Astrocyte (in vitro differentiated cells and primary cell): Measurements from ENCODE around the gene KCNQ1OT1. TPM values are rescaled to one million over a fixed set of nuclear protein-coding genes. Genes with fewer than 3 reads are reported as not detected.

Experiments used
- DNase-seq: peaks from one replicate; pipeline ENCODE4 v3.0.0-alpha.2; 2010; ENCODE audit warnings: low read depth
- FAIRE-seq: peaks from 2 replicates; lab custom pipeline; 2011; peaks lifted over from hg19 to GRCh38; lab: Jason Lieb, UNC
- H2AFZ ChIP-seq: 2 replicates; pipeline ENCODE4 v1.6.0; 2012; ENCODE audit warnings: low read depth, low read length, inconsistent platforms
- H3K27ac ChIP-seq: 2 replicates; pipeline ENCODE4 v1.5.1; 2011; ENCODE audit warnings: low read depth, low read length, inconsistent platforms
- H3K27me3 ChIP-seq: 2 replicates; pipeline ENCODE4 v1.6.0; 2011; ENCODE audit warnings: low read length, inconsistent platforms; ENCODE audit not compliant: insufficient read depth
- H3K36me3 ChIP-seq: 2 replicates; pipeline ENCODE4 v1.5.1; 2011; ENCODE audit warnings: low read length, inconsistent platforms; ENCODE audit not compliant: insufficient read depth
- H3K4me1 ChIP-seq: 2 replicates; pipeline ENCODE4 v1.5.1; 2011; ENCODE audit warnings: low read length, inconsistent platforms; ENCODE audit not compliant: insufficient read depth
- H3K4me2 ChIP-seq: 2 replicates; pipeline ENCODE4 v1.6.0; 2012; ENCODE audit warnings: low read length, inconsistent platforms
- H3K4me3 ChIP-seq: 2 replicates; pipeline ENCODE4 v1.5.1; 2011; ENCODE audit warnings: low read depth, mild to moderate bottlenecking, low read length, inconsistent platforms; ENCODE audit not compliant: insufficient read depth
- H3K79me2 ChIP-seq: 2 replicates; pipeline ENCODE4 v1.6.0; 2012; ENCODE audit warnings: mild to moderate bottlenecking, low read length, inconsistent platforms; ENCODE audit not compliant: insufficient read depth
- H3K9ac ChIP-seq: 2 replicates; pipeline ENCODE4 v1.6.0; 2012; ENCODE audit warnings: mild to moderate bottlenecking, low read length, inconsistent platforms
- H3K9me3 ChIP-seq: 2 replicates; pipeline ENCODE4 v1.5.1; 2012; ENCODE audit warnings: low read depth, mild to moderate bottlenecking, low read length, inconsistent platforms; ENCODE audit not compliant: insufficient read depth
- H4K20me1 ChIP-seq: 2 replicates; pipeline ENCODE4 v1.6.0; 2012; ENCODE audit warnings: low read length, inconsistent platforms; ENCODE audit not compliant: insufficient read depth
- H3K27ac Mint-ChIP-seq: one replicate; pipeline ENCODE4 v1.8.0; 2021; ENCODE audit warnings: mild to moderate bottlenecking, mixed read lengths; ENCODE audit not compliant: unreplicated experiment
- H3K27me3 Mint-ChIP-seq: one replicate; pipeline ENCODE4 v1.8.0; 2021; ENCODE audit warnings: low read depth, mixed read lengths; ENCODE audit not compliant: unreplicated experiment
- H3K36me3 Mint-ChIP-seq: one replicate; pipeline ENCODE4 v1.8.0; 2021; ENCODE audit warnings: low read depth, mixed read lengths; ENCODE audit not compliant: unreplicated experiment
- H3K4me1 Mint-ChIP-seq: one replicate; pipeline ENCODE4 v1.8.0; 2021; ENCODE audit warnings: low read depth, mixed read lengths; ENCODE audit not compliant: unreplicated experiment
- H3K4me3 Mint-ChIP-seq: one replicate; pipeline ENCODE4 v1.8.0; 2021; ENCODE audit warnings: mild to moderate bottlenecking, moderate library complexity, mixed read lengths; ENCODE audit not compliant: unreplicated experiment
- H3K9me3 Mint-ChIP-seq: one replicate; pipeline ENCODE4 v1.8.0; 2021; ENCODE audit warnings: mild to moderate bottlenecking, mixed read lengths; ENCODE audit not compliant: unreplicated experiment
- EZH2 ChIP-seq: IDR thresholded peaks from 2 replicates; pipeline ENCODE4 v1.6.1; 2012; ENCODE audit warnings: mild to moderate bottlenecking, low read length, inconsistent platforms; ENCODE audit not compliant: insufficient read depth
- total RNA-seq: library from RNA; stranded (reverse); gene quantifications from 2 replicates; pipeline ENCODE4 v1.2.1, GENCODE V29; 2021
- TF ChIP-seq, protein P1 (sequence below): IDR thresholded peaks from 2 replicates; pipeline ENCODE4 v1.5.1; 2011; ENCODE audit warnings: low read depth, mild to moderate bottlenecking, inconsistent platforms, low read length, moderate library complexity; ENCODE audit not compliant: insufficient read depth

The KCNQ1OT1 gene
- total RNA-seq, 1 donor from 2014 or later, result 2.5 TPM

DNA sequence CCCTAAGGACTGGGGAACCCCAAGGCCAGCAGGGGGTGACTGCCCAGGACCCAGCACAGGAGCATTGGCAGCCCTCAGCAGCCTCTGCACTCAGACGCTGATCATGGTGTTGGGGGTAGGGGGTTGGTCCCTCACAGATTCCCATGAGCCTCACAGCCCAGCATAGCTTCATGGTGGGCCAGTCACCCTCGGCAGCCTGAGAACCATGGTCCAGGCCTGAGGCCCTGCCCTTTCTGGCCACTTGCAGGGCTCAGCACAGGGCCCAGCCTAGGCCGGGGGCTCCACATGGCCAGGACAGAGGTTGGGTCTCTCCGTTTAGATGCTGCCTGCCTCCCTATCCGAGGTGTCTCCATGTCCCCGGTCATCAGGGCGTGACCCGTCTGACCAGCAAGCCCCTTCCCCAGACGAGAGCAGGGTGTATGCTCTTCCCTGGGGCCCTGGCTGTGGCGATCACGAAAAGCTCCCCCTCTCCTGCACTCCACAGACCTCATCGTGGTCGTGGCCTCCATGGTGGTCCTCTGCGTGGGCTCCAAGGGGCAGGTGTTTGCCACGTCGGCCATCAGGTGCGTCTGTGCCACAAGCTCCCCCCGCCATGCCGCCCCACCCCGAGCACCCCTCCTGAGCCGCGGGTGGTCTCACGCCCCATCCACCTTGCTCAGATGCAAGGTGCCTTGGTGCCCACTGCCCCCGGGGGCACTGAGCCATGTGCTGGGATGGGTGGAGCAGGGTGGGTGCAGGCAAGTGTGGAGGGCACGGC, 128.8 kb downstream of the KCNQ1OT1 start:
- Histone ChIP-seq H3K36me3 (no peaks in the 10 kb centered on the region), H3K27ac (no peak overlapping the region), H3K27me3 (no peaks in the 10 kb centered on the region), H3K4me3 (no peak overlapping the region), H3K4me1 (no peaks in the 10 kb centered on the region), H3K9ac (no peak overlapping the region), H3K4me2 (no peak overlapping the region), H3K79me2 (no peaks in the 10 kb centered on the region), H2AFZ (no peak overlapping the region), H3K9me3 (no peaks in the 10 kb centered on the region), H4K20me1 (no peaks in the 10 kb centered on the region)
- Mint-ChIP-seq H3K27me3 (peaks cover 26% of the 10 kb centered on the region), H3K27ac (no peak overlapping the region), H3K4me1 (no peaks in the 10 kb centered on the region), H3K36me3 (no peaks in the 10 kb centered on the region), H3K9me3 (no peaks in the 10 kb centered on the region), H3K4me3 (no peak overlapping the region)
- FAIRE-seq (no peak), DNase-seq (no peak)
- TF ChIP-seq, protein P1, sequence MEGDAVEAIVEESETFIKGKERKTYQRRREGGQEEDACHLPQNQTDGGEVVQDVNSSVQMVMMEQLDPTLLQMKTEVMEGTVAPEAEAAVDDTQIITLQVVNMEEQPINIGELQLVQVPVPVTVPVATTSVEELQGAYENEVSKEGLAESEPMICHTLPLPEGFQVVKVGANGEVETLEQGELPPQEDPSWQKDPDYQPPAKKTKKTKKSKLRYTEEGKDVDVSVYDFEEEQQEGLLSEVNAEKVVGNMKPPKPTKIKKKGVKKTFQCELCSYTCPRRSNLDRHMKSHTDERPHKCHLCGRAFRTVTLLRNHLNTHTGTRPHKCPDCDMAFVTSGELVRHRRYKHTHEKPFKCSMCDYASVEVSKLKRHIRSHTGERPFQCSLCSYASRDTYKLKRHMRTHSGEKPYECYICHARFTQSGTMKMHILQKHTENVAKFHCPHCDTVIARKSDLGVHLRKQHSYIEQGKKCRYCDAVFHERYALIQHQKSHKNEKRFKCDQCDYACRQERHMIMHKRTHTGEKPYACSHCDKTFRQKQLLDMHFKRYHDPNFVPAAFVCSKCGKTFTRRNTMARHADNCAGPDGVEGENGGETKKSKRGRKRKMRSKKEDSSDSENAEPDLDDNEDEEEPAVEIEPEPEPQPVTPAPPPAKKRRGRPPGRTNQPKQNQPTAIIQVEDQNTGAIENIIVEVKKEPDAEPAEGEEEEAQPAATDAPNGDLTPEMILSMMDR, result no peak
- no peak for TF ChIP-seq EZH2

DNA sequence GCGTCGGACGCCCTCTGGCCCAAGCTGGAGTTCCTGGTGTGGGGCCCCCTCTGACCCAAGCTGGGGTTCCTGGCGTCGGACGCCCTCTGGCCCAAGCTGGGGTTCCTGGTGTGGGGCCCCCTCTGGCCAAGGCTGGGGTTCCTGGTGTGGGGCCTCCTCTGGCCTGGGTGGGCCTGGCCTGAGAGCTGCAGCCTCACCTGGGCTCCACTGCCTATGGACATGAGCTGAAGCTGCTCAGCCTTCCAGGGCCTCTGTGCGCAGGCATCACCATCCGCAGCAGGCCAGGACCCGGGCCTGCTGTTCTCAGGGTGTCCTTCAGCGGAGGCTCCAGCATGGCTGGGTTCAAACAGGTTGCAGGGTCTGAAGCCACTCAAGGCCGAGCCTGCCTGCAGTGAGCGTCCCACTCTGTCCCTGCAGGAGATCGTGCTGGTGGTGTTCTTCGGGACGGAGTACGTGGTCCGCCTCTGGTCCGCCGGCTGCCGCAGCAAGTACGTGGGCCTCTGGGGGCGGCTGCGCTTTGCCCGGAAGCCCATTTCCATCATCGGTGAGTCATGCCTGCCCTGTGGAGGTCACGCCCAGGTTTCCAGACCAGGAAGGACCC, 129.5 kb downstream of the KCNQ1OT1 start:
- Mint-ChIP-seq H3K27ac (no peak overlapping the region), H3K36me3 (no peaks in the 10 kb centered on the region), H3K9me3 (no peaks in the 10 kb centered on the region), H3K27me3 (peaks cover 28% of the 10 kb centered on the region), H3K4me1 (no peaks in the 10 kb centered on the region), H3K4me3 (no peak overlapping the region)
- no peaks in the 10 kb centered on the region for H3K4me1 ChIP-seq
- no peak for TF ChIP-seq EZH2
- TF ChIP-seq, protein P1, result no peak
- DNase-seq, result no peak
- H3K27ac ChIP-seq, result no peak overlapping the region
- no peaks in the 10 kb centered on the region for H3K9me3 ChIP-seq
- H2AFZ ChIP-seq, result no peak overlapping the region
- H3K4me2 ChIP-seq, result no peak overlapping the region
- FAIRE-seq, result no peak
- H3K4me3 ChIP-seq, result no peak overlapping the region
- no peaks in the 10 kb centered on the region for H3K27me3 ChIP-seq
- H3K9ac ChIP-seq, result no peak overlapping the region
- H3K36me3 ChIP-seq, result no peaks in the 10 kb centered on the region
- H4K20me1 ChIP-seq, result no peaks in the 10 kb centered on the region
- H3K79me2 ChIP-seq, result no peaks in the 10 kb centered on the region

DNA sequence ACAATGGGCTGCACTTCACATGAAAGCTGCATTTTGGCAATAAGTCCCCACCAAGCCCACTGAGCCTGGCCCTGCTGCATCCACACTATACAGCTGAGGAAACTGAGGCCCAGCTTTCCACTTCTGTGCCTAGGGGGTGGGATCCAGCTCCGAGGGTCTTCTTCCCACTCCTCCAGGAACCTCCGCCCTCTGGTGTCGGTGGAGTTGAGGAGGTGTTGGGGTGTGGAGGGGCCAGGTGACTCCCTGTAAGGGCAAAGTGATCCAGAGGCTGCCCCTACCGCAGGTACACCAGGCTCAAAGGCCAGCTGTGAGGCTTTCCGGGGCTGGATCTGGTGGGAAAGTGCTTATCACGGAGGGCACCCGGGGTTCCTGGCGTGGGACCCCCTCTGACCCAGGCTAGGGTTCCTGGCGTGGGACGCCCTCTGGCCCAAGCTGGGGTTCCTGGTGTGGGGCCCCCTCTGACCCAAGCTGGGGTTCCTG, 130.0 kb downstream of the KCNQ1OT1 start:
- Histone ChIP-seq H3K27ac (no peak overlapping the region), H3K4me1 (no peaks in the 10 kb centered on the region), H3K36me3 (no peaks in the 10 kb centered on the region), H3K9ac (no peak overlapping the region), H4K20me1 (no peaks in the 10 kb centered on the region), H3K4me3 (no peak overlapping the region), H3K9me3 (no peaks in the 10 kb centered on the region), H3K79me2 (no peaks in the 10 kb centered on the region), H3K4me2 (no peak overlapping the region), H2AFZ (no peak overlapping the region), H3K27me3 (no peaks in the 10 kb centered on the region)
- H3K4me3 Mint-ChIP-seq, result no peak overlapping the region
- no peaks in the 10 kb centered on the region for H3K4me1 Mint-ChIP-seq
- FAIRE-seq (no peak), DNase-seq (no peak)
- H3K27me3 Mint-ChIP-seq, result peaks cover 33% of the 10 kb centered on the region
- no peak overlapping the region for H3K27ac Mint-ChIP-seq
- H3K36me3 Mint-ChIP-seq, result no peaks in the 10 kb centered on the region
- no peaks in the 10 kb centered on the region for H3K9me3 Mint-ChIP-seq
- TF ChIP-seq EZH2, result no peak
- TF ChIP-seq, protein P1, result no peak
